Stimulated activated CD4-positive, alpha-beta T cell treated with anti-CD3 and anti-CD28 coated beads, Interleukin-15, amount 100 ng/mL, for 24 hours (primary cell): Measurements from ENCODE around the gene FNBP1.
"Not testable (repeated sequence)": the region's sequence is repeated elsewhere in the genome, so short reads cannot be mapped to it uniquely, and the experiment has no call there.

Experiments used
- DNase-seq: peaks from one replicate; pipeline ENCODE4 v3.0.0-alpha.2; 2020

The FNBP1 gene

DNA sequence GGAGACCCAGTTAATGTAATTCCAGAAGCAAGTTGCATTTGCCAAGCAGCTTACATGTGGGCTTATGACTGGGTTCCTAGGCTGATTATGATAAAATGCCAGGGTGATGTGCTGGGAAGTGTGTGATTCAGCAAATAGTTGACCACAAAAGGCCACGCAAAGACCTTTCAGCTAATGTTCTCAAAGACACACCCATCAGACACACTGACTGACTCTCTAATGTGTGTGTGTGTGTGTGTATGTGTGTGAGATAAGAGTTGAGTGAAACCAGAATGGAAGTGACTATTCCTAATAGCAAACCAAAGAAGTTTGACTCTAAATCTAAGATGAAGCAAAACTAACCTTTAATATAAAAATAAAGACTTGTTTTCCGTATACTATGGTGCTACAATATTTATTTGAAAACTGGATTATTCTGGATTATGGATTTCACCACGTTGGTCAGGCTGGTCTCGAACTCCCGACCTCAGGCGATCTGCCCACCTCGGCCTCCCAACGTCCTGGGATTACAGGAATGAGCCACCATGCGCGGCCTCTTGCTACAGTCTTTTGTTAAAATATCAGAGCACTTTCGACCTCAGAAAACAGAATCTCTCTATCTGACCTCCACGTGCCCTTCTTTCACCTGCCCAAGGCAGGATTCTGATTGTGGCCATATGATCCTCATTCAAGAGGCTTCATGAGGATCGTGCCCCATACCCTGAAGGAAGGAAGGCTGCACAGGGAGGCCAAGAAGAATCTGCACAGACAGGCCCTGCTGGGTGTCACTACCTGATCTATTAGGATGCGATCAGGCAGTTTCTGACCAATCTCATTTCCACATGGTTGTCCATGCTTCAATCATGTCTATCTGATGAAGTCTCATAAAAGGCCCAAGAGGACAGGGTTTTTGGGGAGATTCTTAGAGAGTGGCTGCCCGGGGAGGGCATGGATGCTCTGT is 132.1 kb downstream of the FNBP1 start:
- peak; percentile 23 for DNase-seq

GRCh38 chr9:129909851-129910250 is 133.1 kb downstream of the FNBP1 start:
- no peak for DNase-seq

GRCh38 chr9:129908906-129909305 is 134.1 kb downstream of the FNBP1 start:
- no peak for DNase-seq

DNA sequence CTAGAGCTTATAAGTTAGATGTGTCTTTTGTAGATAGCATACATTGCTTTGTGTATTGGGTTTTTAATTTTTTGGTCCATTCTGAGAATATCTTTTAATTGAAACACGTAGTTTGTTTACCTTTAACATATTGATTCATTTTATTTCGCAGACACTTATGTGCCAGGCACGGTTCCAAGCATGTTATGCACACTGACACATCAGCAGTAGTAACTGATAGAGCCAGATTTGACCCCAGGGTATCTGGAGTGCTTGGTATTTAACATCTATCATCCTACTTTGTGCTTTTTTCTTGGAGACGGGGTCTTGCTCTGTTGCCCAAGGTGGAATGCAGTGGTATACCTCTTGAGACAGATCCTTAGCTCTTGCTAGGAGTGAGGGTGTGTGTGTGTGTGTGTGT is 135.8 kb downstream of the FNBP1 start:
- DNase-seq, result no peak

DNA sequence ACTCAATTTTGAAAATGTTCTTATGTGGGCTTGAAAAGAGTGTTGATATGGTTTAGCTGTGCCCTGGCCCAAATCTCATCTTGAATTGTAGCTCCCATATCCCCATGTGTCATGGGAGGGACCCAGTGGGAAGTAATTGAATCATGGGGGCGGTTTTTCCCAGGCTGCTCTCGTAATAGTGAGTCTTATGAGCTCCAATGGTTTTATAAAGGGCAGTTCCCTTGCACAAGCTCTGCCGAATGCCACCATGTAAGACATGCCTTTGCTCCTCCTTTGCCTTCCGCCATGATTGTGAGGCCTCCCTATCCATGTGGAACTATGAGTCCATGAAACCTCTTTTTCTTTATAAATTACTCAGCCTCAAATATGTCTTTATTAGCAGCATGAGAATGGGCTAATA is 136.7 kb downstream of the FNBP1 start:
- no peak for DNase-seq

- DNase-seq, result no peak
These were observed 138.3 kb downstream of the FNBP1 start for GRCh38 chr9:129904734-129905133.

- no peak for DNase-seq
These were observed 140.3 kb downstream of the FNBP1 start for GRCh38 chr9:129902740-129903134.

DNA sequence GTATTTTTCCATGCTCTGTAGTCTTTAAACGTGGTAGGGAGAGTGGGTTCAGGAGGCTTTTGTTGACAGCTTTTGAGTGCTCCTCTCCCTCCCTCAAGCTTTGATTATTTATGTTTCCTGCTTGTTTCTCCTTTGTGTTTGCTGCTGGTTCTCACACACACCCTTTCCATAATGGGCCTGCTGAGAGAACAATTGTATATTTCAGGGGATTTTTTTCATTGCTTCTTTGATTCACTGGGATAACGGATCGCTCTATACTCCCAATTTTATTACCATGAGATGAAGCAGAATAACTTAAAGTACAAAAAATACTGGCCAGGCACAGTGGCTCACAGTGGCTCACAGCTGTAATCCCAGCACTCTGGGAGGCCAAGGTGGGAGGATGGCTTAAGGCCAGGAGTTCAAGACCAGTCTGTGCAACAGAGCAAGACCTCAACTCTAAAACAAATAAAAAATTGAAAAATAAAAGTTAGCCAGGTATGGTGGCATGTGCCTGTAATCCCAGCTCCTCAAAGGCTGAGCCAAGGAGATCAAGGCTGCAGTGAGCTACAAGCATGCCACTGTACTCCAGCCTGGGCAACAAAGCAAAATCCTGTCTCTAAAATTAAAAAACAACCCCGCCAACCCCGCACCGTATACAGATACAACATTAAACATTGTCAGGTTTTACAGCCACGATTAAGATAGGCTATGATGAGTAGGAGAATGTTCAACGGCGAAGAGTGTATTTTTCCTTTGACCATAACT is 140.8 kb downstream of the FNBP1 start:
- no peak for DNase-seq

GRCh38 chr9:129900263-129901027 is 142.5 kb downstream of the FNBP1 start:
- DNase-seq, result no peak

GRCh38 chr9:129899620-129900019 is 143.4 kb downstream of the FNBP1 start:
- no peak for DNase-seq

- no peak for DNase-seq
These were observed 144.8 kb downstream of the FNBP1 start for GRCh38 chr9:129898185-129898584.

- DNase-seq, result no peak
These were observed 145.7 kb downstream of the FNBP1 start for GRCh38 chr9:129897263-129897662.

DNA sequence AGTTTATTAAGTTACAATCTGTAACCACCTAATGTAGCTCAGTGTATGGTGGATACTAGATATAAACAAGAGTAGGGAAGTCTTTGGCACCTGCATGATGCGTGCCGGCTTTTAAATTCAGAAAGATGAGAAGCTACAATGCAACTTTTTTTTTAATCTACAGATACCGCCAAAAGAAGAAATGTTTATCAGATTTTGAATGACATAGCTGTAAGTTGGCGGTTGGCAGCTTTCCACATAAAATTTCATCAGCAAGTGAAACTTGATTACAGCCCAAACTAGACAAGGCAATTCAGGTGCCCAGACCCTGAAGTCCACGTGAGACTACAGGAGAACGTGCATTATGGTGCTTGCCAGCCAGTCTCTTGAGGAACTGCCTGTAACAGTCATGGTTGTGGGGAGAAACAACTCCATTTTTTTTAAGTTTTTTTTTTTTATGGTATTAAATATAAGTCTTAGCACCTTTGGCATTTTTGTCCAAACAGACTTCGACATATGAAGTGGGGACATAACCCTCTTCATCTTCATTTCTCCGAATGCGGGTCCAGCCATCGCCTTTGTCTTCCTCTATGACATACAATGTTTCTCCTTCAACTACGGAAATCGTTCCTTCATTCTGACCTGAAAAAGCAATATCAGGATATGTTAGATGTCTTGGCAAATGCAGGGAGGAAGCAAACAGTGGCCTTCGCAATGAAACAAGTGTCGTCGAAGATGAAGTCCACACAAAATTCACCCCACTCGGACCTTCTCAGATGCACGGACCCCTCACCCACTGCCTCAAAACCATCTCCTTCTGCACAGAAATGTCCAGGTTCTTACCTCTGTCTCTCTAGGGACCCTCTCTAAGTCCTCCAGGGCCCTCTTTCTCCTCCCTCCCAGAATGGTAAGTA is 147.4 kb downstream of the FNBP1 start:
- DNase-seq, result peak; percentile 48

- peak; percentile 37 for DNase-seq
These were observed 148.7 kb downstream of the FNBP1 start for GRCh38 chr9:129894120-129894823.

- DNase-seq, result no peak
These were observed 151.4 kb downstream of the FNBP1 start for GRCh38 chr9:129891569-129891968.

- not testable (repeated sequence) for DNase-seq
These were observed 152.2 kb downstream of the FNBP1 start for GRCh38 chr9:129890718-129891299.

- DNase-seq, result peak; percentile 90
These were observed 152.9 kb downstream of the FNBP1 start for GRCh38 chr9:129889941-129890717.

- DNase-seq, result peak; percentile 48
These were observed 153.7 kb downstream of the FNBP1 start for GRCh38 chr9:129889122-129889940.
